Mucosa of descending colon (tissue), 3 donors: ENCODE results near the gene FBXL17. TPM values are rescaled to one million over a fixed set of nuclear protein-coding genes. Genes with fewer than 3 reads are reported as not detected.

Source experiments
- ATAC-seq: fragments of 200-7000 bp; cut with Tn5 transposase; one replicate; pipeline ENCODE4 v1.9.1; 2020; ENCODE audit warnings: mild to moderate bottlenecking, moderate library complexity
- DNase-seq, 3 donors: peaks; one replicate each; pipeline ENCODE4 v3.0.0-alpha.2; 2020
- H3K36me3 ChIP-seq: fragments of 200-600 bp; one replicate; pipeline ENCODE4 v1.8.0; 2021; ENCODE audit warnings: low read depth, mild to moderate bottlenecking
- H3K4me1 ChIP-seq: fragments of 200-600 bp; one replicate; pipeline ENCODE4 v1.8.0; 2021; ENCODE audit warnings: low read depth, mild to moderate bottlenecking
- H3K4me3 ChIP-seq: fragments of 200-600 bp; one replicate; pipeline ENCODE4 v1.8.0; 2021; ENCODE audit warnings: mild to moderate bottlenecking
- H3K9me3 ChIP-seq: fragments of 200-600 bp; one replicate; pipeline ENCODE4 v1.8.0; 2021; ENCODE audit warnings: mild to moderate bottlenecking
- intact Hi-C, 2 donors: fragments of 100-400 bp; cut with DNase I in 1 of 2; cut with micrococcal nuclease in 1 of 2; formaldehyde crosslinking; loops; one replicate each; pipeline versions ENCODE4 v1.11.0 to v1.11.1; 2022; cut with DNase I, micrococcal nuclease
- total RNA-seq, 3 donors: library from RNA; stranded (reverse); fragmentation: NEBNext Ultra II Directional in 2 of 3; extraction: Animal tissue kit (Norgen Biotek cat#: 25700) in 2 of 3; gene quantifications; one replicate each; pipeline versions ENCODE4 v1.2.1 to v1.2.4, GENCODE V29; 2021 to 2023
- TF ChIP-seq, protein P1 (sequence below): fragments of 200-600 bp; IDR thresholded peaks from one replicate; pipeline ENCODE4 v1.8.0; 2022; ENCODE audit warnings: antibody characterized with exemption, mild to moderate bottlenecking
- donor health status: DM: no; HTN: no; CAD: no; lungs with moderate emphysema.
- donor health status: DM: no; HTN: no; CAD: no.
- donor health status: DM: no; HTN: yes; CAD: no.

FBXL17 gene
- total RNA-seq, 3 donors from 2014 or later = 22.8 to 25.6 (median 23.8) TPM

DNA sequence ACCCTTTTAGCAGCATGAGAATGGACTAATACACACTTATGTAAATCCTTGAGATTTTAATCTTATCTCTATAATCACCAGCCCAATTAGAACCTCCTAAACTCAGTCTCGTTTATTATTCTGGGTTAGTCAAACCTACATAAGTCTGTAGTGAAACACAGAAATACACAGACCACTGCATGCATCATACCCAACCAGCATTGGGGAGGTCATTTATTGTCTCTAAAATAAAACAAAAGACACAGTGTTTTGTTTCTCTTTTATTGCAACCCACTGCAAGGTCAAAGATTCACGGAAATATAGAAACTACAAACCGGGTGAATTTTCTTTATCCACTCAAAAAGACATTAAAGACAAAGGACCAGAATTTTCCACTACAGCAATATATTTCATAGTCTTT, 523.1 kb downstream of the FBXL17 start:
- intact Hi-C loops = no loop called here
- Histone ChIP-seq H3K4me1 (no peaks in the 10 kb centered on the region), H3K4me3 (no peak overlapping the region), H3K9me3 (no peaks in the 10 kb centered on the region), H3K36me3 (no peaks in the 10 kb centered on the region)
- peak; percentile 59 for ATAC-seq
- TF ChIP-seq, protein P1, sequence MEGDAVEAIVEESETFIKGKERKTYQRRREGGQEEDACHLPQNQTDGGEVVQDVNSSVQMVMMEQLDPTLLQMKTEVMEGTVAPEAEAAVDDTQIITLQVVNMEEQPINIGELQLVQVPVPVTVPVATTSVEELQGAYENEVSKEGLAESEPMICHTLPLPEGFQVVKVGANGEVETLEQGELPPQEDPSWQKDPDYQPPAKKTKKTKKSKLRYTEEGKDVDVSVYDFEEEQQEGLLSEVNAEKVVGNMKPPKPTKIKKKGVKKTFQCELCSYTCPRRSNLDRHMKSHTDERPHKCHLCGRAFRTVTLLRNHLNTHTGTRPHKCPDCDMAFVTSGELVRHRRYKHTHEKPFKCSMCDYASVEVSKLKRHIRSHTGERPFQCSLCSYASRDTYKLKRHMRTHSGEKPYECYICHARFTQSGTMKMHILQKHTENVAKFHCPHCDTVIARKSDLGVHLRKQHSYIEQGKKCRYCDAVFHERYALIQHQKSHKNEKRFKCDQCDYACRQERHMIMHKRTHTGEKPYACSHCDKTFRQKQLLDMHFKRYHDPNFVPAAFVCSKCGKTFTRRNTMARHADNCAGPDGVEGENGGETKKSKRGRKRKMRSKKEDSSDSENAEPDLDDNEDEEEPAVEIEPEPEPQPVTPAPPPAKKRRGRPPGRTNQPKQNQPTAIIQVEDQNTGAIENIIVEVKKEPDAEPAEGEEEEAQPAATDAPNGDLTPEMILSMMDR = no peak
- DNase-seq = no peak

DNA sequence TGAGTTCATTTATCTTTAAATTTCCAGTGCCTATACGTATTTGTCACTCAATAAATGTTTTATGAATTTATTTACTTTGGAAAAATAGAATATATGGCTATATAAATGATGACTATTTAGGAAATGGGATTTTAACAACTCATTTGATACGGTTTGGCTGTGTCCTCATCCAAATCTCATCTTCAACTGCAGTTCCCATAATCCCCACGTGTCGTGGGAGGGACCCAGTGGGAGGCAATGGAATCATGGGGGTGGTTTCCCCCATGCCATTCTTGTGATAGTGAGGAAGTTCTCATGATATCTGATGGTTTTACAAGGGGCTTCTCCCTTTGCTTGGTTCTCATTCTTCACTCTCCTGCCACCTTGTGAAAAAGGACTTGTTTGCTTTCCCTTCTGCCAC, 523.6 kb downstream of the FBXL17 start:
- Histone ChIP-seq H3K4me1 (no peaks in the 10 kb centered on the region), H3K9me3 (no peaks in the 10 kb centered on the region), H3K36me3 (no peaks in the 10 kb centered on the region), H3K4me3 (no peak overlapping the region)
- peak; percentile 11 for ATAC-seq
- TF ChIP-seq, protein P1 = no peak
- intact Hi-C loops = no loop called here
- no peak for DNase-seq

DNA sequence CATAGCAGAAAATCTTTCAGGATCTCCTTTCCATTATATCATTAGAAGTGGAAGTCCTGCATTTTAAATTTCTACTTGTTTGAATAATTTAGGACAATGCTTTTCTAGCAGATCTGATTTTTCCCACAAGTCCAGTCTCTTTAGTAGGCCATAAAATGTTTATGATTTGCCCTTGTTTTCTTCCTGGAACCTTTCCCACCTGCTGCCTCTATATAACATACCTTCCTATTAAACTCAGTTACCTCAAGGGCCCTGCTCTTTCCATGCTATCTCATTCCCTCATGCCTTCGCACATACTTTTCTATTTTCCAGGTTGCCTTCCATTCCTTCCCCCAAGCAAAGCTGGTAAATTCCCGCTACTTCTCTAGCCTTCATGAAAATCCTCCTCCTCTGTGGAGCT, 524.1 kb downstream of the FBXL17 start:
- peak in 1 of 3 donors; percentile 37 for DNase-seq

DNA sequence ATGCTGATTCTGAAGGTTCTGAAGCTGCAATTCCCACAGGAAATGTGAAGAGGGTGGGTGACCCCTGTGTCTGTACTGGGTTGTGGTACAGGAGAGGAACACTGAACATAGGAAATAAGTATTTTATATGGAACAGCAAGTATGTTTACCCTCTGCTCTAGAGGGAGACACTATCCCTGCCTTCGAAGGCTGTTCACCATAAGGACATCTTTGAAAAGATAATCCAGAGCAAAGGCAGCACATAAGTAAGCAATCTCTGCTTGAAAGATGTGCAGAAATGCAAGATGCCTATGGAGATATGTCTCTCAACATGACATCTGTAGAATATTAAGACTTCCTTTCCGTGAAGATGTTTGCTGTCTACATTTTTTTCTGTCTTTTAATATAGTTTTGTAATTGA, 526.7 kb downstream of the FBXL17 start:
- Histone ChIP-seq H3K4me3 (no peak overlapping the region), H3K4me1 (no peaks in the 10 kb centered on the region), H3K36me3 (no peaks in the 10 kb centered on the region), H3K9me3 (no peaks in the 10 kb centered on the region)
- ATAC-seq = no peak
- intact Hi-C loops = no loop called here
- TF ChIP-seq, protein P1 = no peak
- DNase-seq = no peak

More for the DNA sequence above, 524.1 kb downstream of the FBXL17 start:
- Histone ChIP-seq H3K36me3 (no peaks in the 10 kb centered on the region), H3K9me3 (no peaks in the 10 kb centered on the region), H3K4me3 (no peak overlapping the region), H3K4me1 (no peaks in the 10 kb centered on the region)
- peak; percentile 88 for ATAC-seq
- TF ChIP-seq, protein P1 = no peak
- intact Hi-C loops = no loop called here

DNA sequence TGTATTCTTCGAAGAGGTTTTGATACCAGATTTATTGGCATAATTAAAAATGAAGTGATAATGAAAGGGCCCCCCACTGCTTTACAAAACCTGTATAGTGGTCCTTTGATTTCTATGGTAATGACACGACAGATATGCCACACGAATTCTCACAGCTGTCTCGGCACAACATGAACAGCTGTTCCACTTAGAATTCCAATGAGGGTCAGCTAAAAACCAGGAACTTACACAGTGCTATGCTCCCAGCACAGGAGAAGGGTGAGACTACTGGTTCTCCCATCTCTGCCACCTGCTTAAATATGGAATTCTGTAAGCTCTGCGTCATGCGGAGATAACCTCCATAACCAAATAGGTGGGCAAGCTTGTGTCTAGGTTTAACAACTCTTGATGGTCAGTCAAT, 528.2 kb downstream of the FBXL17 start:
- ATAC-seq = no peak
- Histone ChIP-seq H3K4me1 (no peaks in the 10 kb centered on the region), H3K36me3 (no peaks in the 10 kb centered on the region), H3K9me3 (no peaks in the 10 kb centered on the region), H3K4me3 (no peak overlapping the region)
- no peak for DNase-seq
- intact Hi-C loops = no loop called here
- TF ChIP-seq, protein P1 = no peak

DNA sequence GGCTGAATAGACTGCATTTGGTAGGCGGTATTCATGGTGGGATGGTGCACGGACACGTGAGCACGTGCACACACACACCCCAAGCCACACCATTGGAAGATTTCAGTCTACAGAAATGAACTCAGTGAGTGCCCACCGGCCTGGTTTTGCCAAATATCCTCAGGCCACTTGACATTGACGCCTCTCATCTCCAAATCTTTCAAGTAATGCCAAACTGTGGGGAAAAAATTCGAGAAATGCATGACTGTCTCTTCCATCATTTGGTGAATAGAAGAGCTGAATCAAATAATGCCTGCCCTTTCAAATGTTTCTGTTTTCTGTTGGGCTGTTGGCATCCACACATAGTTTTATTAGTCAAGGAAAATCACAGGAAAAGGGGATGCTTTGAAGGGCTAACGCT, 528.9 kb downstream of the FBXL17 start:
- ATAC-seq = no peak
- Histone ChIP-seq H3K36me3 (no peaks in the 10 kb centered on the region), H3K9me3 (no peaks in the 10 kb centered on the region), H3K4me3 (no peak overlapping the region), H3K4me1 (no peaks in the 10 kb centered on the region)
- TF ChIP-seq, protein P1 = no peak
- intact Hi-C loops = no loop called here
- no peak for DNase-seq
